ENCODE results near the gene SLC51B.

The SLC51B gene

GRCh38 chr15:65101891-65102708, 56.9 kb downstream of the SLC51B start:
- no peak for DNase-seq

GRCh38 chr15:65102912-65103311, 57.7 kb downstream of the SLC51B start:
- DNase-seq: no peak

Measured in activated T-cell treated with anti-CD3 and anti-CD28 coated beads for 4 hours (primary cell).